H1 (cell line): ENCODE data around the gene BLVRA. TPM values are rescaled to one million over a fixed set of nuclear protein-coding genes. Genes with fewer than 3 reads are reported as not detected.

Experiments
- CTCF ChIA-PET: fragments of 300-600 bp; sonication (Branson Sonifier 250); formaldehyde crosslinking; loops from one replicate; lab custom pipeline; 2021; ENCODE audit not compliant: partially characterized antibody; lab: Charles Lee
- POLR2A ChIA-PET: fragments of 300-600 bp; sonication (Branson Sonifier 250); formaldehyde crosslinking; loops from one replicate; lab custom pipeline; 2021; ENCODE audit warnings: inconsistent platforms; ENCODE audit not compliant: partially characterized antibody; lab: Charles Lee
- DNase-seq, 2 experiments: peaks; one replicate each; pipeline versions ENCODE4 v3.0.0 to v3.0.0-alpha.2; 2010 to 2022; ENCODE audit warnings: low spot score in 2 of 2, low read depth in 1 of 2, mixed read lengths in 1 of 2
- FAIRE-seq: peaks from 2 replicates; lab custom pipeline; 2011; peaks lifted over from hg19 to GRCh38; lab: Jason Lieb, UNC
- H2AFZ ChIP-seq: 2 replicates; pipeline ENCODE4 v1.8.1; 2012; ENCODE audit warnings: low read length, inconsistent platforms
- H2AK5ac ChIP-seq: 2 replicates; pipeline ENCODE4 v1.6.1; 2013; ENCODE audit warnings: low read depth, low read length
- H2BK120ac ChIP-seq: replicated peaks from 2 replicates; pipeline ENCODE3; 2013; ENCODE audit warnings: low read depth, low read length, inconsistent platforms
- H2BK12ac ChIP-seq: 2 replicates; pipeline ENCODE4 v1.6.1; 2013; ENCODE audit warnings: low read depth, low read length
- H2BK15ac ChIP-seq: 2 replicates; pipeline ENCODE4 v1.6.1; 2013; ENCODE audit warnings: low read length
- H2BK20ac ChIP-seq: 2 replicates; pipeline ENCODE4 v1.6.1; 2013; ENCODE audit warnings: low read length
- H2BK5ac ChIP-seq: 2 replicates; pipeline ENCODE4 v1.6.1; 2013; ENCODE audit warnings: low read depth, low read length
- H3K14ac ChIP-seq: 2 replicates; pipeline ENCODE4 v1.6.1; 2013; ENCODE audit warnings: inconsistent platforms; ENCODE audit not compliant: insufficient read length
- H3K18ac ChIP-seq: 2 replicates; pipeline ENCODE4 v1.6.1; 2013; ENCODE audit warnings: low read length; ENCODE audit errors: extremely low read depth
- H3K23ac ChIP-seq: 2 replicates; pipeline ENCODE4 v1.6.1; 2013; ENCODE audit warnings: inconsistent platforms; ENCODE audit not compliant: insufficient read length
- H3K23me2 ChIP-seq: 2 replicates; pipeline ENCODE4 v1.6.1; 2013; ENCODE audit warnings: low read depth, low read length
- H3K27ac ChIP-seq: 2 replicates; pipeline ENCODE4 v1.6.1; 2011; ENCODE audit warnings: low read depth, low read length, inconsistent platforms
- H3K27me3 ChIP-seq, 4 experiments: replicated peaks in 1 of 4; 1 replicate in 1 of 4; 2 replicates in 3 of 4; pipeline versions ENCODE4 v1.6.1 to v1.8.1; 2011 to 2013; ENCODE audit warnings: low read length in 3 of 4, mild to moderate bottlenecking in 3 of 4, inconsistent platforms in 2 of 4, mixed read lengths in 2 of 4, moderate library complexity in 1 of 4; ENCODE audit not compliant: control insufficient read depth in 3 of 4, insufficient read depth in 3 of 4; ENCODE audit errors: extremely low read depth in 1 of 4
- H3K36me3 ChIP-seq, 4 experiments: 2 replicates each; pipeline versions ENCODE4 v1.6.1 to v1.8.1; 2011 to 2013; ENCODE audit warnings: mild to moderate bottlenecking in 4 of 4, low read length in 3 of 4, moderate library complexity in 2 of 4, control low read depth in 1 of 4, inconsistent platforms in 1 of 4; ENCODE audit not compliant: insufficient read depth in 4 of 4, control insufficient read depth in 2 of 4
- H3K4ac ChIP-seq: replicated peaks from 2 replicates; pipeline ENCODE3; 2013; ENCODE audit warnings: low read length, low read depth, mixed read lengths, inconsistent platforms; ENCODE audit not compliant: insufficient read length
- H3K4me1 ChIP-seq, 4 experiments: replicated peaks in 1 of 4; 1 replicate in 1 of 4; 2 replicates in 3 of 4; pipeline versions ENCODE4 v1.6.1 to v1.8.1; 2011 to 2013; ENCODE audit warnings: low read length in 3 of 4, inconsistent platforms in 2 of 4, mixed read lengths in 1 of 4; ENCODE audit not compliant: insufficient read depth in 4 of 4, control insufficient read depth in 3 of 4
- H3K4me2 ChIP-seq, 2 experiments: 2 replicates each; pipeline versions ENCODE4 v1.6.1 to v1.8.1; 2011 to 2013; ENCODE audit warnings: low read depth in 2 of 2, low read length in 2 of 2, control low read depth in 1 of 2, inconsistent platforms in 1 of 2, mild to moderate bottlenecking in 1 of 2; ENCODE audit not compliant: insufficient read depth in 1 of 2
- H3K4me3 ChIP-seq, 4 experiments: fragments of 200-600, 300-600 bp in 1 of 4; sonication (generic), shearing (Covaris generic), sonication (Bioruptor Twin) in 1 of 4; 2 replicates each; pipeline versions ENCODE4 v1.5.1 to v1.8.1; 2011 to 2016; ENCODE audit warnings: low read length in 4 of 4, low read depth in 3 of 4, control low read depth in 2 of 4, inconsistent platforms in 2 of 4, mild to moderate bottlenecking in 2 of 4, mixed read lengths in 1 of 4, moderate library complexity in 1 of 4; ENCODE audit not compliant: insufficient read depth in 2 of 4; ENCODE audit errors: extremely low read depth in 1 of 4
- H3K56ac ChIP-seq: replicated peaks from 2 replicates; pipeline ENCODE3; 2013; ENCODE audit warnings: low read depth, mild to moderate bottlenecking, mixed read lengths, low read length, inconsistent platforms; ENCODE audit not compliant: insufficient read length
- H3K79me1 ChIP-seq: 2 replicates; pipeline ENCODE4 v1.6.1; 2013; ENCODE audit warnings: low read depth, low read length, control low read depth
- H3K79me2 ChIP-seq, 2 experiments: 2 replicates each; pipeline versions ENCODE4 v1.6.1 to v1.8.1; 2012 to 2013; ENCODE audit warnings: low read length in 2 of 2, mild to moderate bottlenecking in 2 of 2, inconsistent platforms in 1 of 2; ENCODE audit not compliant: insufficient read depth in 2 of 2, control insufficient read depth in 1 of 2
- H3K9ac ChIP-seq, 4 experiments: replicated peaks in 1 of 4; 1 replicate in 1 of 4; 2 replicates in 3 of 4; pipeline versions ENCODE4 v1.6.1 to v1.8.1; 2011 to 2013; ENCODE audit warnings: low read depth in 3 of 4, low read length in 3 of 4, control low read depth in 2 of 4, mild to moderate bottlenecking in 2 of 4, moderate library complexity in 2 of 4, inconsistent platforms in 1 of 4; ENCODE audit errors: extremely low read depth in 1 of 4
- H3K9me3 ChIP-seq, 2 experiments: 2 replicates each; pipeline versions ENCODE4 v1.6.1 to v1.8.1; 2012 to 2013; ENCODE audit warnings: mild to moderate bottlenecking in 2 of 2, moderate library complexity in 2 of 2, control low read depth in 1 of 2, inconsistent platforms in 1 of 2, low read depth in 1 of 2, low read length in 1 of 2, mixed read lengths in 1 of 2; ENCODE audit not compliant: insufficient read depth in 2 of 2
- H4K20me1 ChIP-seq, 2 experiments: replicated peaks in 1 of 2; 2 replicates each; pipeline versions ENCODE3 to v1.8.1; 2011 to 2013; ENCODE audit warnings: inconsistent platforms in 2 of 2, low read length in 2 of 2, mild to moderate bottlenecking in 1 of 2; ENCODE audit not compliant: insufficient read depth in 2 of 2, control insufficient read depth in 1 of 2
- H4K5ac ChIP-seq: 2 replicates; pipeline ENCODE4 v1.6.1; 2013; ENCODE audit warnings: low read length, low read depth, mixed read lengths, inconsistent platforms; ENCODE audit not compliant: insufficient read length
- H4K8ac ChIP-seq: 2 replicates; pipeline ENCODE4 v1.8.0; 2013; ENCODE audit warnings: mild to moderate bottlenecking, moderate library complexity, low read length, inconsistent platforms; ENCODE audit not compliant: insufficient read depth; ENCODE audit errors: extremely low read depth
- H4K91ac ChIP-seq: replicated peaks from 2 replicates; pipeline ENCODE3; 2013; ENCODE audit warnings: low read length, mixed read lengths, inconsistent platforms; ENCODE audit not compliant: insufficient read length
- GTF2F1 ChIP-seq: IDR thresholded peaks from 2 replicates; pipeline ENCODE4 v1.6.1; 2012; ENCODE audit warnings: low read depth, low read length, improper control_type of control experiment, borderline replicate concordance
- NANOG ChIP-seq: IDR thresholded peaks from 2 replicates; pipeline ENCODE4 v1.6.1; 2011; ENCODE audit warnings: low read length, low read depth, mild to moderate bottlenecking, inconsistent platforms; ENCODE audit not compliant: insufficient read depth, poor library complexity, severe bottlenecking
- WGBS, 2 experiments: shearing (Covaris generic) in 1 of 2; methylation state at CpG; one replicate each; pipeline versions ENCODE4 v1.1.6 to v1.1.7; 2013 to 2015; ENCODE audit warnings: low lambda C conversion rate in 2 of 2, mixed read lengths in 2 of 2, inconsistent platforms in 1 of 2, low coverage in 1 of 2, missing lambda C conversion rate in 1 of 2; ENCODE audit not compliant: insufficient replicate concordance in 2 of 2, insufficient coverage in 1 of 2, insufficient read length in 1 of 2; ENCODE audit errors: extremely low coverage in 1 of 2, missing lambda C conversion rate in 1 of 2; 5-methylcytosine and 5-hydroxymethylcytosine counted together
- polyA plus RNA-seq, 7 experiments: library from polyadenylated mRNA; depleted of rRNA in 3 of 7; stranded (reverse) in 5 of 7; unstranded in 2 of 7; fragments of >200 nt in 5 of 7; fragments of 200-250 nt in 2 of 7; gene quantifications; 1 replicate in 5 of 7; 2 replicates in 1 of 7; 4 replicates in 1 of 7; pipeline versions ENCODE4 v1.2.1 to v1.2.3, GENCODE V29; 2011 to 2013; ENCODE audit warnings: missing spikeins in 2 of 7, mixed read lengths in 2 of 7
- total RNA-seq: library from RNA; stranded (reverse); fragmentation: NEBNext Ultra II Directional; extraction: Animal tissue kit (Norgen Biotek cat#: 25700); gene quantifications from 2 replicates; pipeline ENCODE4 v1.2.1, GENCODE V29; 2021

The BLVRA gene
- total and polyA plus RNA-seq, 2 of the 8 experiments (the other 6 are each of a cell fraction or from before 2014, with no cell fraction given) = 16.1 to 37.1 TPM

DNA sequence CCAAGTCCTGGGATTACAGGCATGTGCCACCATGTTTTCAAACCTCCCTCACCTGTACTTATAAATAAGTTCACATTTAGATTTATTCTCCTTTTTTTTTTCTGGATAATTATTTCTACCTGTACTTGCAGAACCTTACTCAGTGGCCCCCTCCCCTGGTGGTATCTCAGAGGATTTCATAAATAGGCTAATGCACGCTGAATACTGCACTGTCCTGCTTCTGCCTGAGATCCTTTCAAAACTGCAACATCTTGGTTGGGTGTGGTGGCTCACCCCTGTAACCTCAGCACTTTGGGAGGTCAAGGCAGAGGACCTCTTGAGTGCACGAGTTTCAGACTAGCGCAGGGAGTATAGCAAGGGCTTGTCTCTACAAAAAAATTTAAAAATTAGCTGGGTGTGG, 4.6 kb upstream of the BLVRA start:
- TF ChIP-seq GTF2F1 (no peak), NANOG (no peak)
- Histone ChIP-seq H2AFZ (no peak overlapping the region), H3K4me2 (no peak overlapping the region), H3K27ac (no peak overlapping the region), H3K4me1 (peaks cover 0 to 5% (median 2%) of the 10 kb centered on the region in 4 experiments; a peak in 5 of 7 replicates), H3K9ac (no peak overlapping the region), H3K9me3 (no peaks in the 10 kb centered on the region), H3K79me2 (no peaks in the 10 kb centered on the region), H2BK20ac (no peak overlapping the region), H3K23ac (no peak overlapping the region), H3K18ac (no peak overlapping the region), H3K14ac (no peak overlapping the region), H4K8ac (no peak overlapping the region), H3K23me2 (peaks cover 4% of the 10 kb centered on the region), H3K36me3 (no peaks in the 10 kb centered on the region), H2BK120ac (no peak overlapping the region), H2AK5ac (no peak overlapping the region), H3K56ac (no peak overlapping the region), H4K91ac (no peak overlapping the region), H3K27me3 (peaks cover 0 to 8% (median 2%) of the 10 kb centered on the region in 4 experiments; a peak in 4 of 7 replicates), H2BK15ac (no peak overlapping the region), H3K4ac (no peak overlapping the region), H2BK12ac (no peak overlapping the region), H3K79me1 (no peaks in the 10 kb centered on the region), H4K20me1 (no peaks in the 10 kb centered on the region), H2BK5ac (no peak overlapping the region), H4K5ac (no peak overlapping the region), H3K4me3 (no peak overlapping the region)
- DNase-seq (no peak), FAIRE-seq (no peak)
- ChIA-PET POLR2A (interaction anchor here (0.5 to 1.3 kb wide), 4 partner anchors 10 to 65 kb away, joined by 3 to 5 read pairs (median 3); no protein-coding TSS in a partner anchor), CTCF (interaction anchor here (0.6 to 0.8 kb wide), 6 partner anchors 10 to 291 kb away, joined by 3 to 7 read pairs (median 4); partner anchors contain the start of gene STK17A)
- 95% methylated on average over 3 of the region's 3 CpGs; no CpG with 5 or more reads in 1 of the 2 experiments for WGBS, 2 experiments
